Measurements from ENCODE around the gene GALNTL6. TPM values are rescaled to one million over a fixed set of nuclear protein-coding genes. Genes with fewer than 3 reads are reported as not detected.
A peak's percentile ranks its signal among the peaks of the same experiment; 100 is the strongest.
"Not testable (repeated sequence)": the region's sequence is repeated elsewhere in the genome, so short reads cannot be mapped to it uniquely, and the experiment has no call there.

The GALNTL6 gene
- total and polyA plus RNA-seq, 2 donors (not counting 1 experiment from before 2014, with no cell fraction given), result not detected

DNA sequence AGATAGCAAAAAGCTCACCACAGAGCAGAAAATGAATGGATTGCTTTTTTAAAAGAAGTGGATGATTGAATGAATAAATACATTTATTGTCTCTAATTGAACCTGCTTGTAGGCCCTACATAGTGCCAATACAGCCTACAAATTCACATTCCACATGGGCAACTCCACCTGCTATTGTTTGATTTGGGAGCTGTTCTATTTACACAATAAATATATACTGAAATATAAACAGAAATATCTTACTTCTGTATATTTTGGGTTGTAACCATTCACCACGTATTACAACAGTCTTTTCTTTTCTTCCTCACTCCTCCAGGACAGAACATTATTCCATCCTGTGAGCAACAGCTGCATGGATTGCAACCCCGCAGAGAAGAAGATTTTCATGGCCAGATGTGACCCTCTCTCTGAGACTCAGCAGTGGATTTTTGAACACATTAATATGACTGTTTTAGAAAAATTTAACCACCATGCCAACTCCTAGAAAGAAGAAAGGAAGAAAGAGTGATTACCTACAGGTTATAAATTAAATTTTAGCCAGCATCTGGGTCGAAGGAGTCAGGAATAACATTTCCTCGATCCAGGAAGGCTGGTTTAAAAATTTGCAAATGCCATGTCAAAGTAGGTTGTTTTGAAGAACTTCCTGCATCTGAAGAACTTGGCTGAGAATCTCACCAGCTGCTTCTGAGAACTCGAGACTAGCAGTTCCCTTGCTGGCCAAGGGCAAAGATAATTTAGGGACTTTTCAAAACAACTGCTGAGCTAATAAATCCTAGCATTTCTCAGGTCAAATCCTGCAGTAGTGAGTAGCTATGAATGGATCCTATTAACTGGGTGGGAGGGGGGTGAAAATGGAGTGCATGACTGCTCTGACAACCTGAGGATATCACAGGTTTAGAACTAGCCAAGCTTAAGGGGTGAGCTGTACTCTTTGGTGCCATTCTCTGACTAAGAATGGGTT is 1226.7 kb downstream of the GALNTL6 start:
- Histone ChIP-seq H3K9me3 (ENCODE audit: control insufficient read depth, insufficient read depth, low read depth, low read length) (no peaks in the 10 kb centered on the region), H3K4me2 (ENCODE audit: extremely low read depth, insufficient read depth, low read length) (no peak overlapping the region), H3K36me3 (ENCODE audit: control insufficient read depth, insufficient read depth, low read length) (no peaks in the 10 kb centered on the region), H4K20me1 (ENCODE audit: control insufficient read depth, extremely low read depth, insufficient read depth, low read length) (no peaks in the 10 kb centered on the region), H3K27me3 (ENCODE audit: control insufficient read depth, insufficient read depth, low read length) (peaks cover 4% of the 10 kb centered on the region), H2AFZ (ENCODE audit: low read length) (no peak overlapping the region), H3K4me3 (replicated peaks in 1 of 4; ENCODE audit: control extremely low read depth in 1 of 4, insufficient read depth in 1 of 4, low read depth in 3 of 4, low read length in 4 of 4) (no peak overlapping the region), H3K4me1 (ENCODE audit: control insufficient read depth, extremely low read depth, insufficient read depth, low read length) (no peaks in the 10 kb centered on the region), H3K79me2 (ENCODE audit: control insufficient read depth, insufficient read depth, low read length) (no peaks in the 10 kb centered on the region), H3K27ac (ENCODE audit: insufficient read depth, low read length) (no peak overlapping the region), H3K9ac (ENCODE audit: insufficient read depth, low read length) (no peak overlapping the region)
- peak; percentile 15 to 60 for DNase-seq (ENCODE audit: low read depth in 2 of 2)
- TF ChIP-seq CTCF (conservative IDR thresholded peaks at IDR 0.05 in 1 of 2, IDR thresholded peaks at IDR 0.05 in 1 of 2; ENCODE audit: low read depth in 1 of 2, low read length in 2 of 2), result no peak
- TF ChIP-seq EZH2 (IDR thresholded peaks at IDR 0.05; ENCODE audit: low read length, missing control alignments), result no peak

GRCh38 chr4:173041482-173041881 is 1228.3 kb downstream of the GALNTL6 start:
- Histone ChIP-seq H2AFZ (ENCODE audit: low read length) (no peak overlapping the region), H3K9ac (ENCODE audit: insufficient read depth, low read length) (no peak overlapping the region), H4K20me1 (ENCODE audit: control insufficient read depth, extremely low read depth, insufficient read depth, low read length) (no peaks in the 10 kb centered on the region), H3K36me3 (ENCODE audit: control insufficient read depth, insufficient read depth, low read length) (no peaks in the 10 kb centered on the region), H3K4me3 (replicated peaks in 1 of 4; ENCODE audit: control extremely low read depth in 1 of 4, insufficient read depth in 1 of 4, low read depth in 3 of 4, low read length in 4 of 4) (no peak overlapping the region), H3K27ac (ENCODE audit: insufficient read depth, low read length) (no peak overlapping the region), H3K9me3 (ENCODE audit: control insufficient read depth, insufficient read depth, low read depth, low read length) (no peaks in the 10 kb centered on the region), H3K27me3 (ENCODE audit: control insufficient read depth, insufficient read depth, low read length) (peaks cover 4% of the 10 kb centered on the region), H3K79me2 (ENCODE audit: control insufficient read depth, insufficient read depth, low read length) (no peaks in the 10 kb centered on the region), H3K4me2 (ENCODE audit: extremely low read depth, insufficient read depth, low read length) (no peak overlapping the region), H3K4me1 (ENCODE audit: control insufficient read depth, extremely low read depth, insufficient read depth, low read length) (no peaks in the 10 kb centered on the region)
- DNase-seq (ENCODE audit: low read depth in 2 of 2), result no peak
- TF ChIP-seq CTCF (conservative IDR thresholded peaks at IDR 0.05 in 1 of 2, IDR thresholded peaks at IDR 0.05 in 1 of 2; ENCODE audit: low read depth in 1 of 2, low read length in 2 of 2) (no peak), EZH2 (IDR thresholded peaks at IDR 0.05; ENCODE audit: low read length, missing control alignments) (no peak)

DNA sequence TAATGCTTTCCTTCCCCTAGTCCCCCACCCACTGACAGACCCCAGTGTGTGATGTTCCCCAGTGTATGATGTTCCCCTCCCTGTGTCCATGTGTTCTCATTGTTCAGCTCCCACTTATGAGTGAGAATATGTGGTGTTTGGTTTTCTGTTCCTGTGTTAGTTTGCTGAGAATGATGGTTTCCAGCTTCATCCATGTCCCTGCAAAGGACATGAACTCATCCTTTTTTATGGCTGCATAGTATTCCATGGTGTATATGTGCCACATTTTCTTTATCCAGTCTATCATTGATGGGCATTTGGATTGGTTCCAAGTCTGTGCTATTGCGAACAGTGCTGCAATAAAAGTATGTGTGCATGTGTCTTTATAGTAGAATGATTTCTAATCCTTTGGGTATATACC is 1228.9 kb downstream of the GALNTL6 start:
- DNase-seq (ENCODE audit: low read depth in 2 of 2), result not testable (repeated sequence)

More for the DNA sequence above, 1228.9 kb downstream of the GALNTL6 start:
- H3K36me3 ChIP-seq (ENCODE audit: control insufficient read depth, insufficient read depth, low read length); H3K9me3 ChIP-seq (ENCODE audit: control insufficient read depth, insufficient read depth, low read depth, low read length); H3K4me1 ChIP-seq (ENCODE audit: control insufficient read depth, extremely low read depth, insufficient read depth, low read length); H4K20me1 ChIP-seq (ENCODE audit: control insufficient read depth, extremely low read depth, insufficient read depth, low read length); H3K9ac ChIP-seq (ENCODE audit: insufficient read depth, low read length); H3K27me3 ChIP-seq (ENCODE audit: control insufficient read depth, insufficient read depth, low read length); H3K4me2 ChIP-seq (ENCODE audit: extremely low read depth, insufficient read depth, low read length); H2AFZ ChIP-seq (ENCODE audit: low read length); H3K4me3 ChIP-seq (replicated peaks in 1 of 4; ENCODE audit: control extremely low read depth in 1 of 4, insufficient read depth in 1 of 4, low read depth in 3 of 4, low read length in 4 of 4); H3K27ac ChIP-seq (ENCODE audit: insufficient read depth, low read length); H3K79me2 ChIP-seq (ENCODE audit: control insufficient read depth, insufficient read depth, low read length): not testable (repeated sequence)
